PFSK-1 (cell line): ENCODE measurements around the gene PCSK4.

Experiments used
- FOXP2 ChIP-seq: optimal IDR thresholded peaks from 2 replicates; pipeline ENCODE3; 2011; ENCODE audit warnings: borderline replicate concordance, control low read depth, inconsistent platforms; ENCODE audit not compliant: insufficient read depth; ENCODE audit errors: extremely low read length, extremely low read depth
- POLR2AphosphoS5 ChIP-seq: IDR thresholded peaks from 2 replicates; pipeline ENCODE4 v1.6.1; 2012; ENCODE audit warnings: low read depth, mild to moderate bottlenecking, control low read depth, low read length, moderate library complexity
- SIN3A ChIP-seq: IDR thresholded peaks from 2 replicates; pipeline ENCODE4 v1.6.1; 2012; ENCODE audit warnings: mild to moderate bottlenecking, low read length, moderate library complexity, borderline replicate concordance; ENCODE audit not compliant: insufficient read depth
- TAF1 ChIP-seq: IDR thresholded peaks from 2 replicates; pipeline ENCODE4 v1.6.1; 2012; ENCODE audit warnings: low read length, control low read depth, borderline replicate concordance; ENCODE audit not compliant: insufficient read depth
- TF ChIP-seq, protein P1 (sequence below), 2 experiments: IDR thresholded peaks; 2 replicates each; pipeline versions ENCODE4 v1.6.1 to v1.8.0; 2011 to 2012; ENCODE audit warnings: low read depth in 2 of 2, low read length in 2 of 2, control low read depth in 1 of 2, inconsistent platforms in 1 of 2, mild to moderate bottlenecking in 1 of 2, moderate library complexity in 1 of 2; ENCODE audit not compliant: insufficient read depth in 1 of 2

PCSK4 gene

DNA sequence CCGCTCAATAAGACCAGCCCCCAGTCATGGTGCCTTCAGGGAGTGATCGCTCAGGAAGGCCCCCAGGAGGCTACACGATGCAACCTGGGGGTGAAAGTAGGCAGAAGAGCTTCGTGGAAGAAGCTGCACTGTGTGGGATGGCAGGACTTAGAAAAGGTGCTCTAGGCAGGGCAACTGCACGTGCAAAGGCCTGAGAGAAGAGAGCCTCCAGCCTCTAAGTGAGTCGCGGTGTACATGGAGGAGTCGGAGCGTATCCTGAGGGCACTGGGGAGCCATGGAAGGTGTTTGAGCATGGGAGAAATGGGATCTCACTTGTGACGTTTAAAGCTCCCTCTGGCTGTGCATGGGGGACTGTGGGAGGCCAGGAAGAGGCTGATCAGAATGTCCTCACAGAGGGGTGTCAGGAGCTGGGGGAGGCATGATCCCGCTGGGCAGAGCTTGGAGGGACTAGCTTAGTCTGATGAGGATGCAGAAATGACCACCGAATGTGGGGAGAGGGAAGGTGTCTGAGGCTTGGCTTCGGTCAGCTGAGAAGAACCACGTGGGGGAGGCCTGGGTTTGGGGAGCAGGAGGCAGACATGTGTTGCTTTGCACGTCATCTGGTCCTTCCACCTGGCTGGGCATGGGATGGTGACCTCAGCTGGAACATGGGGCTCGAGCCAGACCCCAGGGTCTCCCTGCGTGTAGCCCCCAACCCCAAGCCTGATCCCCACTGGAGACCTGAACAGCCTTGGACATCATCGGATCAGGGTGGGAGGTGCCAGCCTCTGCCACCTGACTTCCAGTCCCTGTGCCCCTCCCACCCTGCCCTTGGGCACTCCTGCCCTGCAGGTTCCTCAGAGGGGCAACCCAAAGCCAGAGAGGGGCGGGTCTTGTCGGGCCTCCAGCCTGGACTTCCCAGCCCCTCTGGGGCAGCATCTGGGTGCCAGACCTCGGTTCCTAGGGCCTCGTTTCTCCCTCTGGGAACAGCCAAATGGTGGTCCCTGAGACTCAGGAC, 39.1 kb downstream of the PCSK4 start:
- TF ChIP-seq, protein P1, sequence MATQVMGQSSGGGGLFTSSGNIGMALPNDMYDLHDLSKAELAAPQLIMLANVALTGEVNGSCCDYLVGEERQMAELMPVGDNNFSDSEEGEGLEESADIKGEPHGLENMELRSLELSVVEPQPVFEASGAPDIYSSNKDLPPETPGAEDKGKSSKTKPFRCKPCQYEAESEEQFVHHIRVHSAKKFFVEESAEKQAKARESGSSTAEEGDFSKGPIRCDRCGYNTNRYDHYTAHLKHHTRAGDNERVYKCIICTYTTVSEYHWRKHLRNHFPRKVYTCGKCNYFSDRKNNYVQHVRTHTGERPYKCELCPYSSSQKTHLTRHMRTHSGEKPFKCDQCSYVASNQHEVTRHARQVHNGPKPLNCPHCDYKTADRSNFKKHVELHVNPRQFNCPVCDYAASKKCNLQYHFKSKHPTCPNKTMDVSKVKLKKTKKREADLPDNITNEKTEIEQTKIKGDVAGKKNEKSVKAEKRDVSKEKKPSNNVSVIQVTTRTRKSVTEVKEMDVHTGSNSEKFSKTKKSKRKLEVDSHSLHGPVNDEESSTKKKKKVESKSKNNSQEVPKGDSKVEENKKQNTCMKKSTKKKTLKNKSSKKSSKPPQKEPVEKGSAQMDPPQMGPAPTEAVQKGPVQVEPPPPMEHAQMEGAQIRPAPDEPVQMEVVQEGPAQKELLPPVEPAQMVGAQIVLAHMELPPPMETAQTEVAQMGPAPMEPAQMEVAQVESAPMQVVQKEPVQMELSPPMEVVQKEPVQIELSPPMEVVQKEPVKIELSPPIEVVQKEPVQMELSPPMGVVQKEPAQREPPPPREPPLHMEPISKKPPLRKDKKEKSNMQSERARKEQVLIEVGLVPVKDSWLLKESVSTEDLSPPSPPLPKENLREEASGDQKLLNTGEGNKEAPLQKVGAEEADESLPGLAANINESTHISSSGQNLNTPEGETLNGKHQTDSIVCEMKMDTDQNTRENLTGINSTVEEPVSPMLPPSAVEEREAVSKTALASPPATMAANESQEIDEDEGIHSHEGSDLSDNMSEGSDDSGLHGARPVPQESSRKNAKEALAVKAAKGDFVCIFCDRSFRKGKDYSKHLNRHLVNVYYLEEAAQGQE (IDR thresholded peaks at IDR 0.05; ENCODE audit: insufficient read depth in 1 of 2, low read depth in 2 of 2, low read length in 2 of 2): no peak
- no peak for TF ChIP-seq POLR2AphosphoS5
- no peak for TF ChIP-seq TAF1
- no peak for TF ChIP-seq FOXP2
- no peak for TF ChIP-seq SIN3A

- no peak for TF ChIP-seq SIN3A
- TF ChIP-seq TAF1: no peak
- TF ChIP-seq FOXP2: no peak
- TF ChIP-seq, protein P1 (IDR thresholded peaks at IDR 0.05; ENCODE audit: insufficient read depth in 1 of 2, low read depth in 2 of 2, low read length in 2 of 2): no peak
- TF ChIP-seq POLR2AphosphoS5: no peak
Observed at GRCh38 chr19:1449467-1450442, 40.4 kb downstream of the PCSK4 start, which contains the start of gene APC2. Gene APC2, plus strand, starts transcription at chr19:1450121. Its CDS starts 2,881 bp downstream, at chr19:1453002.

DNA sequence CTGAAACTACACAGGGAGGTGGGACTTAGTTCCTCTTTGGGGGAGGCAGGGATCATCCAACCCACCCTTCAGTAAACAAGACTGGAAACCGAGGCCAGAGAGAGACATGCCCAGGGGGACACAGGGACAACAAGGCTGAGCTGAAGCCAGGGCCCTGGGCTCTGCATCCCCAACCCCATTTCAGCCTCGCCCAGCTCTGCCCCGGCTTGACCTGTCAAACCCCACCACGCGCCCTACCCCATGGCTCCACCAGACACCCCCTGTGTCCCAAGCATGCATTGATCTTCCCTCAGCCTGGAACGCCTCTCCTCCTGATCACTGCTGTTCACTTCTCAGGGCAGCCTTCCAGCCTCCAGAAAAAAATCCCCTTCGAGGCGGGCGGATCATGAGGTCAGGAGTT, 42.2 kb downstream of the PCSK4 start:
- TF ChIP-seq, protein P1 (IDR thresholded peaks at IDR 0.05; ENCODE audit: insufficient read depth in 1 of 2, low read depth in 2 of 2, low read length in 2 of 2): 0 out of 4 replicates have a peak, but pooled peaks of 1 of the 2 experiments have one; percentile 24
- no peak for TF ChIP-seq POLR2AphosphoS5

- TF ChIP-seq POLR2AphosphoS5 (no peak), SIN3A (no peak), FOXP2 (no peak), TAF1 (no peak)
- TF ChIP-seq, protein P1 (IDR thresholded peaks at IDR 0.05; ENCODE audit: insufficient read depth in 1 of 2, low read depth in 2 of 2, low read length in 2 of 2): no peak
Observed at GRCh38 chr19:1447504-1447903, 42.6 kb downstream of the PCSK4 start.
